ENCODE data around the gene SRSF3.
A peak's percentile ranks its signal among the peaks of the same experiment; 100 is the strongest.

The SRSF3 gene

GRCh38 chr6:36546920-36547645 is 47.1 kb upstream of the SRSF3 start, which contains the start of gene STK38 (continued):
- TF ChIP-seq ZSCAN16 (tag by site-specific recombination; IDR thresholded peaks at IDR 0.05): no peak
- peak; percentile 70; the same call in 1 of the 2 replicates for TF ChIP-seq ZXDB (tag by site-specific recombination; IDR thresholded peaks at IDR 0.05)
- TF ChIP-seq ZNF140 (tag by site-specific recombination; IDR thresholded peaks at IDR 0.05): no peak
- no peak for TF ChIP-seq ZFP3 (tag by site-specific recombination; IDR thresholded peaks at IDR 0.05; ENCODE audit: low read depth)
- TF ChIP-seq ZNF76 (tag by site-specific recombination; IDR thresholded peaks at IDR 0.05; ENCODE audit: borderline replicate concordance, low read depth): 0 out of 2 replicates have a peak, but pooled peaks have one; percentile 21
- 0 out of 2 replicates have a peak, but pooled peaks have one; percentile 46 for TF ChIP-seq BCL11B (tag by site-specific recombination; IDR thresholded peaks at IDR 0.05; ENCODE audit: low read depth)
- no peak for TF ChIP-seq PRDM2 (tag by site-specific recombination; IDR thresholded peaks at IDR 0.05; ENCODE audit: borderline replicate concordance)
- TF ChIP-seq SCRT2 (tag by site-specific recombination; IDR thresholded peaks at IDR 0.05): peak; percentile 100
- TF ChIP-seq ZNF274 (IDR thresholded peaks at IDR 0.05; ENCODE audit: low read length): no peak
- no peak for TF ChIP-seq ZNF274 (tag by site-specific recombination; IDR thresholded peaks at IDR 0.05; ENCODE audit: borderline replicate concordance)
- peak; percentile 81 for TF ChIP-seq ZNF398 (tag by site-specific recombination; IDR thresholded peaks at IDR 0.05)
- TF ChIP-seq ZNF529 (tag by site-specific recombination; IDR thresholded peaks at IDR 0.05; ENCODE audit: insufficient replicate concordance): no peak
- TF ChIP-seq ZNF175 (tag by site-specific recombination; IDR thresholded peaks at IDR 0.05): no peak
- TF ChIP-seq SP3 (tag by site-specific recombination; IDR thresholded peaks at IDR 0.05): peak; percentile 68
- no peak for TF ChIP-seq ZNF670 (tag by site-specific recombination; IDR thresholded peaks at IDR 0.05; ENCODE audit: low read depth)
- no peak for TF ChIP-seq ZNF580 (tag by site-specific recombination; IDR thresholded peaks at IDR 0.05)
- peak; percentile 75 for TF ChIP-seq ZNF335 (tag by site-specific recombination; conservative IDR thresholded peaks at IDR 0.05)
- TF ChIP-seq ZBTB10 (tag by site-specific recombination; IDR thresholded peaks at IDR 0.05): 0 out of 2 replicates have a peak, but pooled peaks have one; percentile 41
- TF ChIP-seq ZBTB11 (tag by site-specific recombination; conservative IDR thresholded peaks at IDR 0.05; ENCODE audit: low read depth): peak; percentile 86
- TF ChIP-seq SCRT1 (tag by site-specific recombination; IDR thresholded peaks at IDR 0.05; ENCODE audit: borderline replicate concordance): peak; percentile 90
- no peak for TF ChIP-seq ZBTB7A (tag by site-specific recombination; IDR thresholded peaks at IDR 0.05; ENCODE audit: low read depth)
- no peak for TF ChIP-seq ZNF221 (tag by site-specific recombination; IDR thresholded peaks at IDR 0.05; ENCODE audit: borderline replicate concordance)
- no peak for TF ChIP-seq ZNF555 (tag by site-specific recombination; conservative IDR thresholded peaks at IDR 0.05)
